ENCODE measurements around the gene C8A.

C8A gene

GRCh38 chr1:56821462-56821797 is 33.2 kb upstream of the C8A start:
- no peak overlapping the region for H3K4me3 ChIP-seq (ENCODE audit: low read depth, low read length)
- no peak for DNase-seq (ENCODE audit: low read depth)
- TF ChIP-seq CTCF (IDR thresholded peaks at IDR 0.05; ENCODE audit: low read depth, low read length), result no peak
- TF ChIP-seq MYC (IDR thresholded peaks at IDR 0.05; ENCODE audit: low read depth, low read length), result no peak
- no peak for TF ChIP-seq MAX (IDR thresholded peaks at IDR 0.05; ENCODE audit: low read depth, low read length)
- no peak for TF ChIP-seq POLR2A (IDR thresholded peaks at IDR 0.05; ENCODE audit: extremely low read depth, insufficient read length)

GRCh38 chr1:56824271-56824670 is 30.3 kb upstream of the C8A start:
- no peak for TF ChIP-seq CTCF (IDR thresholded peaks at IDR 0.05; ENCODE audit: low read depth, low read length)
- TF ChIP-seq MYC (IDR thresholded peaks at IDR 0.05; ENCODE audit: low read depth, low read length), result no peak
- TF ChIP-seq MAX (IDR thresholded peaks at IDR 0.05; ENCODE audit: low read depth, low read length), result no peak
- TF ChIP-seq POLR2A (IDR thresholded peaks at IDR 0.05; ENCODE audit: extremely low read depth, insufficient read length), result no peak
- DNase-seq (ENCODE audit: low read depth), result no peak
- H3K4me3 ChIP-seq (ENCODE audit: low read depth, low read length), result no peak overlapping the region

- no peak for DNase-seq (ENCODE audit: low read depth)
- TF ChIP-seq CTCF (IDR thresholded peaks at IDR 0.05; ENCODE audit: low read depth, low read length) (no peak), POLR2A (IDR thresholded peaks at IDR 0.05; ENCODE audit: extremely low read depth, insufficient read length) (no peak), MYC (IDR thresholded peaks at IDR 0.05; ENCODE audit: low read depth, low read length) (no peak), MAX (IDR thresholded peaks at IDR 0.05; ENCODE audit: low read depth, low read length) (no peak)
- H3K4me3 ChIP-seq (ENCODE audit: low read depth, low read length), result no peak overlapping the region
Measured at GRCh38 chr1:56824938-56825337, 29.7 kb upstream of the C8A start.

GRCh38 chr1:56825436-56825835 is 29.2 kb upstream of the C8A start:
- H3K4me3 ChIP-seq (ENCODE audit: low read depth, low read length), result no peak overlapping the region
- TF ChIP-seq MYC (IDR thresholded peaks at IDR 0.05; ENCODE audit: low read depth, low read length) (no peak), MAX (IDR thresholded peaks at IDR 0.05; ENCODE audit: low read depth, low read length) (no peak), POLR2A (IDR thresholded peaks at IDR 0.05; ENCODE audit: extremely low read depth, insufficient read length) (no peak), CTCF (IDR thresholded peaks at IDR 0.05; ENCODE audit: low read depth, low read length) (no peak)
- DNase-seq (ENCODE audit: low read depth), result no peak

GRCh38 chr1:56827711-56828110 is 26.9 kb upstream of the C8A start:
- DNase-seq (ENCODE audit: low read depth), result no peak
- TF ChIP-seq POLR2A (IDR thresholded peaks at IDR 0.05; ENCODE audit: extremely low read depth, insufficient read length) (no peak), MAX (IDR thresholded peaks at IDR 0.05; ENCODE audit: low read depth, low read length) (no peak), MYC (IDR thresholded peaks at IDR 0.05; ENCODE audit: low read depth, low read length) (no peak), CTCF (IDR thresholded peaks at IDR 0.05; ENCODE audit: low read depth, low read length) (no peak)
- no peak overlapping the region for H3K4me3 ChIP-seq (ENCODE audit: low read depth, low read length)

- H3K4me3 ChIP-seq (ENCODE audit: low read depth, low read length), result no peak overlapping the region
- TF ChIP-seq MYC (IDR thresholded peaks at IDR 0.05; ENCODE audit: low read depth, low read length), result no peak
- TF ChIP-seq POLR2A (IDR thresholded peaks at IDR 0.05; ENCODE audit: extremely low read depth, insufficient read length), result no peak
- no peak for TF ChIP-seq MAX (IDR thresholded peaks at IDR 0.05; ENCODE audit: low read depth, low read length)
- no peak for TF ChIP-seq CTCF (IDR thresholded peaks at IDR 0.05; ENCODE audit: low read depth, low read length)
- no peak for DNase-seq (ENCODE audit: low read depth)
Measured at GRCh38 chr1:56830052-56830451, 24.5 kb upstream of the C8A start.
